NB4 (cell line): ENCODE results near the gene TMED8.
"Not testable (repeated sequence)": the region's sequence is repeated elsewhere in the genome, so short reads cannot be mapped to it uniquely, and the experiment has no call there.

Source experiments
- DNase-seq: peaks from one replicate; pipeline ENCODE4 v3.0.0; 2010; ENCODE audit warnings: low read depth
- H3K4me3 ChIP-seq: one replicate; pipeline ENCODE4 v1.5.1; 2011; ENCODE audit warnings: mild to moderate bottlenecking, low read depth, low read length, moderate library complexity
- MAX ChIP-seq: IDR thresholded peaks from 2 replicates; pipeline ENCODE4 v1.6.1; 2011; ENCODE audit warnings: low read depth, low read length
- MYC ChIP-seq: IDR thresholded peaks from 2 replicates; pipeline ENCODE4 v1.6.1; 2011; ENCODE audit warnings: low read depth, low read length
- POLR2A ChIP-seq: IDR thresholded peaks from 2 replicates; pipeline ENCODE4 v1.6.1; 2011; ENCODE audit warnings: mild to moderate bottlenecking; ENCODE audit not compliant: insufficient read length; ENCODE audit errors: extremely low read depth
- TF ChIP-seq, protein P1 (sequence below): IDR thresholded peaks from one replicate; pipeline ENCODE4 v1.5.1; 2012; ENCODE audit warnings: low read depth, low read length

TMED8 gene

GRCh38 chr14:77319422-77319821, 57.5 kb downstream of the TMED8 start:
- H3K4me3 ChIP-seq = peak overlapping the region; percentile 66
- TF ChIP-seq MAX (no peak), MYC (no peak), POLR2A (no peak)
- TF ChIP-seq, protein P1, sequence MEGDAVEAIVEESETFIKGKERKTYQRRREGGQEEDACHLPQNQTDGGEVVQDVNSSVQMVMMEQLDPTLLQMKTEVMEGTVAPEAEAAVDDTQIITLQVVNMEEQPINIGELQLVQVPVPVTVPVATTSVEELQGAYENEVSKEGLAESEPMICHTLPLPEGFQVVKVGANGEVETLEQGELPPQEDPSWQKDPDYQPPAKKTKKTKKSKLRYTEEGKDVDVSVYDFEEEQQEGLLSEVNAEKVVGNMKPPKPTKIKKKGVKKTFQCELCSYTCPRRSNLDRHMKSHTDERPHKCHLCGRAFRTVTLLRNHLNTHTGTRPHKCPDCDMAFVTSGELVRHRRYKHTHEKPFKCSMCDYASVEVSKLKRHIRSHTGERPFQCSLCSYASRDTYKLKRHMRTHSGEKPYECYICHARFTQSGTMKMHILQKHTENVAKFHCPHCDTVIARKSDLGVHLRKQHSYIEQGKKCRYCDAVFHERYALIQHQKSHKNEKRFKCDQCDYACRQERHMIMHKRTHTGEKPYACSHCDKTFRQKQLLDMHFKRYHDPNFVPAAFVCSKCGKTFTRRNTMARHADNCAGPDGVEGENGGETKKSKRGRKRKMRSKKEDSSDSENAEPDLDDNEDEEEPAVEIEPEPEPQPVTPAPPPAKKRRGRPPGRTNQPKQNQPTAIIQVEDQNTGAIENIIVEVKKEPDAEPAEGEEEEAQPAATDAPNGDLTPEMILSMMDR = no peak
- DNase-seq = no peak

DNA sequence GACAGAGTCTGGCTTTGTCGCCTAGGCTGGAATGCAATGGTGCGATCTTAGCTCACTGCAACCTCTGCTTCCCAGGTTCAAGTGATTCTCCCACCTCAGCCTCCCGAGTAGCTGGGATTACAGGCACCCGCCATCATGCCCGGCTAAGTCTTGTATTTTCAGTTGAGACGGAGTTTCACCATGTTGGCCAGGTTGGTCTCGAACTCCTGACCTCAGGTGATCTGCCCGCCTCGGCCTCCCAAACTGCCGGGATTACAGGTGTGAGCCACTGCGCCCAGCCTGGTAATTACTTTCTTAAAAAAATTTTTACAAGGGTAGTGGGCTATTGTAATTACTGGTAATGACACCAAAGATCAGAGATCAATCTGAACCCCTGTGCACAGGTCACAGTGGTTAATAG, 58.1 kb downstream of the TMED8 start:
- DNase-seq, H3K4me3 ChIP-seq: not testable (repeated sequence)

- H3K4me3 ChIP-seq = no peak overlapping the region
- TF ChIP-seq MYC (no peak), POLR2A (no peak), MAX (no peak)
- TF ChIP-seq, protein P1 = no peak
- DNase-seq = no peak
These were observed 58.8 kb downstream of the TMED8 start for GRCh38 chr14:77318006-77318553.

DNA sequence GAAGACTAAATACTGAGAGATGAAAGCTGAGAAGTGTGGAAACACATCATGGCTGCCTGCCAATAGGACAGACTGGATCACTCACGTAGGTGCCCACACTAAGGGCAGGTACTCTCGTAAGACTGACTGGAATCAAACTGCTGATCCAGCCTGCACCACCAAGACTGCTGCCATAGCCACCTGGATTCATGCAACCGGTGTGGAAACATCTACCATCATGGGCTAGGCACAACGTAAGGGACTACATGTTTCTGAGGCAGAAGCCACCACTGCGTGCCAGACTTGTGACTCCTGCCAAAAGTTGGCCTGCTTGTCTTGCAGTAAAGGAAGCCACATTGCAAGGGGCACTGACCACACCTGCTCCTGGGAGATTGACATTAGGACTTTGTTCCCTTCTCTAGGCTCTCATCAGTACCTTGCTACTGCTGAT, 60.0 kb downstream of the TMED8 start:
- no peak overlapping the region for H3K4me3 ChIP-seq
- TF ChIP-seq MYC (no peak), POLR2A (no peak), MAX (no peak)
- TF ChIP-seq, protein P1 = no peak
- DNase-seq = no peak

DNA sequence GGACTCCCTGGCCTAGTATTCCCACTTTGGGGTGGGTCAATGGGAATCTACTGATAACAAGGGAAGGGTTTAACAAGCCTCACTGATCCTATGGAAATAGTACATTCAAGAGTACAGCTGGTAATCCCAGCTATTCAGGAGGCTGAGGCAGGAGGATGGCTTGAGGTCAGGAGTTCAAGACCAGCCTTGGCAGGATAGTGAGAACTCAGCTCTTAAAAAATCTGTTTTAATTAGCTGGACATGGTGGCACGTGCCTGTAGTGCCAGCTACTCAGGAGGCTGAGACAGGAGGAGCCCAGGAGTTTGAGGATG, 60.7 kb downstream of the TMED8 start:
- TF ChIP-seq POLR2A (no peak), MYC (no peak), MAX (no peak)
- TF ChIP-seq, protein P1 = no peak
- no peak for DNase-seq
- no peak overlapping the region for H3K4me3 ChIP-seq

DNA sequence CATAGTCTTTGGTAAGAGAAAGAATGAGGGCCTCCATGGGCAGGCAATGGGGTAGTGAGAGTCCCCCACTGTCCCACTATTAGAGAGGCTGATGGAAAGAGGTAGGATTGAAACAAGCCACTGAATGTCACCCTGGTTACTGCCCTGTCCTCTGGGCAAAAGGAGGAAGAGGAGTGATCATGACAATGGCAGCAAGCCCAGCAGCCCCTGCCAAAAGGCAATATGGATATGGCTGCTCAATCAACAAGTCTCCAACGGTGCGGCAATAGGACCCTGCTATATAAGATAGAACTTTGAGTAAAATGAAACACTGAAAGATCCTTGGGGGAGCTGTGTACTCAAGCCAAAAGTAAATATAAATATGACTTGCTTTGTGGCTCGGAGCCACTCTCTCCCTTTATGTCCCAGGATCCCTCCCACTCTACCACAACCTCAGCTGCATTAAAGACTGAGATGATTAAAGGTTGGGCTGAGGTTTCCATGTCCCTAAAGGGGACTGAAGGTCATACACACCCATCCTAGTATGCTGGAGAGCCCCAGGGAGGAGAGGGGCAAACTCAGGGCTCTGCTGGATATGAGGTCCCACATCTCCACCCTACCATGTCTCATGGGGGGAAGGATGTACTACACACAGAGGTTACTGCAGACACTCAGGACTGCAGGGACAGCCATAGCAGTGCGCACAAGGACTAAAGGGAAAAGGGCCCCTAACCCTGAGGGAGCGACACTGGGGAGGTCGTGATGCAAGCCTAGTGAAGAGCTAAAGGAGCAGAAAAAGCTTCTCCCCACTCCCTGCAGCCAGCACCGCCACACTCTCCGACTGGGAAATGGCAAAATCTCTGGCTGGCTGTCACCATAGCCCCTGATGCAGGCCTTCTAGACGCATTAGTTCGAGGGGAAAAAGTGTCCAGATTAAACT, 62.1 kb downstream of the TMED8 start:
- TF ChIP-seq MYC (no peak), POLR2A (no peak), MAX (no peak)
- TF ChIP-seq, protein P1 = no peak
- H3K4me3 ChIP-seq = no peak overlapping the region
- no peak for DNase-seq
